WTC11 (cell line): ENCODE results near the gene TEX36. TPM values are rescaled to one million over a fixed set of nuclear protein-coding genes. Genes with fewer than 3 reads are reported as not detected.

Experiments used
- ATAC-seq: fragments of 200-7000 bp; cut with Tn5 transposase; 2 replicates; pipeline ENCODE4 v1.10.0; 2021; ENCODE audit warnings: mild to moderate bottlenecking, moderate library complexity
- CTCF ChIA-PET: fragments of 300-600 bp; sonication (Branson Sonifier 250); formaldehyde crosslinking; loops from one replicate; lab custom pipeline; 2021; ENCODE audit warnings: antibody characterized with exemption; lab: Charles Lee
- POLR2A ChIA-PET: fragments of 350-600 bp; sonication (Branson Sonifier 250); formaldehyde crosslinking; loops from one replicate; lab custom pipeline; 2021; ENCODE audit warnings: antibody characterized with exemption; lab: Charles Lee
- DNase-seq: peaks from one replicate; pipeline ENCODE4 v3.0.0; 2021; ENCODE audit warnings: low spot score
- H3K27ac Mint-ChIP-seq: 2 replicates; pipeline ENCODE4 v1.8.0; 2021; ENCODE audit warnings: mixed read lengths
- H3K27me3 Mint-ChIP-seq: 2 replicates; pipeline ENCODE4 v1.8.0; 2021; ENCODE audit warnings: low read depth, mild to moderate bottlenecking, moderate library complexity, mixed read lengths
- H3K36me3 Mint-ChIP-seq: 2 replicates; pipeline ENCODE4 v1.8.0; 2021; ENCODE audit warnings: mixed read lengths
- H3K4me1 Mint-ChIP-seq: 2 replicates; pipeline ENCODE4 v1.8.0; 2022; ENCODE audit warnings: mixed read lengths
- H3K4me3 Mint-ChIP-seq: 2 replicates; pipeline ENCODE4 v1.8.0; 2021; ENCODE audit warnings: mild to moderate bottlenecking, moderate library complexity, mixed read lengths
- H3K9me3 Mint-ChIP-seq: 2 replicates; pipeline ENCODE4 v1.8.0; 2021; ENCODE audit warnings: mixed read lengths
- ATF6 ChIP-seq: sonication (generic); formaldehyde crosslinking; IDR thresholded peaks from 2 replicates; pipeline ENCODE4 v1.8.1; 2023; ENCODE audit warnings: mild to moderate bottlenecking, missing genetic modification reagents
- ELF4 ChIP-seq: sonication (generic); formaldehyde crosslinking; IDR thresholded peaks from 2 replicates; pipeline ENCODE4 v1.8.1; 2022; ENCODE audit warnings: low read depth, mild to moderate bottlenecking, moderate library complexity, missing genetic modification reagents
- FOXP4 ChIP-seq: sonication (generic); formaldehyde crosslinking; IDR thresholded peaks from 2 replicates; pipeline ENCODE4 v1.8.0; 2022; ENCODE audit warnings: mild to moderate bottlenecking, missing genetic modification reagents
- NFYB ChIP-seq: sonication (generic); formaldehyde crosslinking; conservative IDR thresholded peaks from 2 replicates; pipeline ENCODE4 v1.8.0; 2022; ENCODE audit warnings: low read depth, missing genetic modification reagents
- PREB ChIP-seq: sonication (generic); formaldehyde crosslinking; IDR thresholded peaks from 2 replicates; pipeline ENCODE4 v1.8.1; 2022; ENCODE audit warnings: mild to moderate bottlenecking, missing genetic modification reagents, moderate library complexity, borderline replicate concordance
- SMAD4 ChIP-seq: sonication (generic); formaldehyde crosslinking; IDR thresholded peaks from 2 replicates; pipeline ENCODE4 v1.8.0; 2022; ENCODE audit warnings: mild to moderate bottlenecking, missing genetic modification reagents
- TEAD1 ChIP-seq: sonication (generic); formaldehyde crosslinking; IDR thresholded peaks from 2 replicates; pipeline ENCODE4 v1.8.0; 2022; ENCODE audit warnings: mild to moderate bottlenecking, missing genetic modification reagents
- TEAD4 ChIP-seq: sonication (generic); formaldehyde crosslinking; IDR thresholded peaks from 2 replicates; pipeline ENCODE4 v1.8.0; 2022; ENCODE audit warnings: mild to moderate bottlenecking, missing genetic modification reagents
- TP53 ChIP-seq: sonication (generic); formaldehyde crosslinking; IDR thresholded peaks from 2 replicates; pipeline ENCODE4 v1.8.1; 2023; ENCODE audit warnings: mild to moderate bottlenecking, missing genetic modification reagents
- USF2 ChIP-seq: sonication (generic); formaldehyde crosslinking; IDR thresholded peaks from 2 replicates; pipeline ENCODE4 v1.8.1; 2023; ENCODE audit warnings: mild to moderate bottlenecking, missing genetic modification reagents, moderate library complexity
- ZNF121 ChIP-seq: sonication (generic); formaldehyde crosslinking; IDR thresholded peaks from 2 replicates; pipeline ENCODE4 v1.8.0; 2023; ENCODE audit warnings: missing genetic modification reagents
- ZNF219 ChIP-seq: sonication (generic); formaldehyde crosslinking; IDR thresholded peaks from 2 replicates; pipeline ENCODE4 v1.8.0; 2023; ENCODE audit warnings: missing genetic modification reagents, mild to moderate bottlenecking, borderline replicate concordance
- ZNF263 ChIP-seq: sonication (generic); formaldehyde crosslinking; IDR thresholded peaks from 2 replicates; pipeline ENCODE4 v1.8.1; 2022; ENCODE audit warnings: low read depth, mild to moderate bottlenecking, moderate library complexity, missing genetic modification reagents
- ZNF423 ChIP-seq: fragments of 250-450 bp; sonication (Bioruptor Pico); IDR thresholded peaks from 2 replicates; pipeline ENCODE4 v2.1.2; 2022; ENCODE audit warnings: mild to moderate bottlenecking, moderate library complexity
- ZNF671 ChIP-seq: fragments of 250-450 bp; sonication (Bioruptor Pico); IDR thresholded peaks from 2 replicates; pipeline ENCODE4 v1.8.0; 2021; ENCODE audit warnings: mild to moderate bottlenecking
- total RNA-seq: library from RNA; stranded (reverse); gene quantifications from 3 replicates; pipeline ENCODE4 v1.2.3, GENCODE V29; 2021

Gene TEX36
- total RNA-seq, 1 experiment from 2014 or later: not detected

GRCh38 chr10:125707541-125708468 lies 24.8 kb upstream of the TEX36 start:
- peaks cover 3% of the 10 kb centered on the region for H3K27me3 Mint-ChIP-seq
- H3K4me3 Mint-ChIP-seq: no peak overlapping the region
- ChIA-PET CTCF (interaction anchor here (0.6 to 1.1 kb wide), 2 partner anchors 12 to 361 kb away, joined by 3 to 6 read pairs; partner anchors contain the start of gene EDRF1), POLR2A (no interaction called here)
- DNase-seq (no peak), ATAC-seq (no peak)
- H3K27ac Mint-ChIP-seq: no peak overlapping the region
- H3K4me1 Mint-ChIP-seq: peaks cover 13% of the 10 kb centered on the region
- H3K36me3 Mint-ChIP-seq: peaks cover 6% of the 10 kb centered on the region; the same call in 1 of the 2 replicates
- peaks cover 14% of the 10 kb centered on the region for H3K9me3 Mint-ChIP-seq
- TF ChIP-seq ZNF219 (CRISPR knock-in tag) (no peak), ZNF423 (no peak), SMAD4 (CRISPR knock-in tag) (no peak), ELF4 (no peak)

- Mint-ChIP-seq H3K36me3 (0 out of 2 replicates have a peak, but pooled peaks cover 2% of the 10 kb centered on the region), H3K4me1 (no peaks in the 10 kb centered on the region), H3K4me3 (no peak overlapping the region), H3K27me3 (no peaks in the 10 kb centered on the region), H3K9me3 (peaks cover 7% of the 10 kb centered on the region), H3K27ac (no peak overlapping the region)
- ATAC-seq (no peak), DNase-seq (no peak)
- TF ChIP-seq FOXP4: no peak
- no peak for TF ChIP-seq ZNF121 (CRISPR knock-in tag)
- no peak for TF ChIP-seq TEAD1 (CRISPR knock-in tag)
- no peak for TF ChIP-seq ZNF263 (CRISPR knock-in tag)
- no peak for TF ChIP-seq ZNF671 (CRISPR knock-in tag)
- TF ChIP-seq ATF6 (CRISPR knock-in tag): no peak
- TF ChIP-seq USF2: no peak
- TF ChIP-seq NFYB (CRISPR knock-in tag): no peak
- TF ChIP-seq PREB: no peak
- TF ChIP-seq TP53 (CRISPR knock-in tag): no peak
- no peak for TF ChIP-seq TEAD4 (CRISPR knock-in tag)
- ChIA-PET CTCF (interaction anchor here (1.3 kb wide), 1 partner anchor 178 kb away, joined by 5 read pairs; no protein-coding TSS in a partner anchor), POLR2A (no interaction called here)
Measured at GRCh38 chr10:125700355-125700911, 17.5 kb upstream of the TEX36 start.
